Measurements from ENCODE around the gene TOMM40L.

The TOMM40L gene

DNA sequence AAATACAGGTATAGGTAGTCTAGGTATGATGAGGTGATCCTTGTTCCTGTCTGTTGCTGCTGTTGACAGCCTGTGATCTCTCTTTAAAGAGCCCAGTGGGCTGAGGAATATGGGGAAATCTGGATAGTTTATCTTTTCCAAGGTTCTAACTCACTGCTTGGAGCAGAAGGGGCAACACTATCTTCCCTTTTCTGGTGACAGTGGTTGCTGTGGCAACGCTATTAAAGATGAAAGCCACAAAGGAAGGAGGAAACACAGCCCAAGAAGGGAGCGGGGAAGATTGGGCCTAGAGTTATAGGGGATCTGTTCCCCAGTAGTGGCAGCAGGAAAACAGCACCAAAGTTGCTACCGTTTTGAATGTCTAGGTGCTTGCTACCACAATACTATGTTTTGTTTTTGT, 41.5 kb downstream of the TOMM40L start:
- TF ChIP-seq FOXP2 (optimal IDR thresholded peaks at IDR 0.05; ENCODE audit: borderline replicate concordance, extremely low read depth, extremely low read length, insufficient read depth) (no peak), TAF1 (IDR thresholded peaks at IDR 0.05; ENCODE audit: borderline replicate concordance, insufficient read depth, low read length) (no peak), POLR2AphosphoS5 (IDR thresholded peaks at IDR 0.05; ENCODE audit: low read depth, low read length) (no peak), SIN3A (IDR thresholded peaks at IDR 0.05; ENCODE audit: borderline replicate concordance, insufficient read depth, low read length) (no peak)
- TF ChIP-seq, protein P1, sequence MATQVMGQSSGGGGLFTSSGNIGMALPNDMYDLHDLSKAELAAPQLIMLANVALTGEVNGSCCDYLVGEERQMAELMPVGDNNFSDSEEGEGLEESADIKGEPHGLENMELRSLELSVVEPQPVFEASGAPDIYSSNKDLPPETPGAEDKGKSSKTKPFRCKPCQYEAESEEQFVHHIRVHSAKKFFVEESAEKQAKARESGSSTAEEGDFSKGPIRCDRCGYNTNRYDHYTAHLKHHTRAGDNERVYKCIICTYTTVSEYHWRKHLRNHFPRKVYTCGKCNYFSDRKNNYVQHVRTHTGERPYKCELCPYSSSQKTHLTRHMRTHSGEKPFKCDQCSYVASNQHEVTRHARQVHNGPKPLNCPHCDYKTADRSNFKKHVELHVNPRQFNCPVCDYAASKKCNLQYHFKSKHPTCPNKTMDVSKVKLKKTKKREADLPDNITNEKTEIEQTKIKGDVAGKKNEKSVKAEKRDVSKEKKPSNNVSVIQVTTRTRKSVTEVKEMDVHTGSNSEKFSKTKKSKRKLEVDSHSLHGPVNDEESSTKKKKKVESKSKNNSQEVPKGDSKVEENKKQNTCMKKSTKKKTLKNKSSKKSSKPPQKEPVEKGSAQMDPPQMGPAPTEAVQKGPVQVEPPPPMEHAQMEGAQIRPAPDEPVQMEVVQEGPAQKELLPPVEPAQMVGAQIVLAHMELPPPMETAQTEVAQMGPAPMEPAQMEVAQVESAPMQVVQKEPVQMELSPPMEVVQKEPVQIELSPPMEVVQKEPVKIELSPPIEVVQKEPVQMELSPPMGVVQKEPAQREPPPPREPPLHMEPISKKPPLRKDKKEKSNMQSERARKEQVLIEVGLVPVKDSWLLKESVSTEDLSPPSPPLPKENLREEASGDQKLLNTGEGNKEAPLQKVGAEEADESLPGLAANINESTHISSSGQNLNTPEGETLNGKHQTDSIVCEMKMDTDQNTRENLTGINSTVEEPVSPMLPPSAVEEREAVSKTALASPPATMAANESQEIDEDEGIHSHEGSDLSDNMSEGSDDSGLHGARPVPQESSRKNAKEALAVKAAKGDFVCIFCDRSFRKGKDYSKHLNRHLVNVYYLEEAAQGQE (IDR thresholded peaks at IDR 0.05; ENCODE audit: insufficient read depth in 1 of 2, low read depth in 2 of 2, low read length in 2 of 2) = no peak

DNA sequence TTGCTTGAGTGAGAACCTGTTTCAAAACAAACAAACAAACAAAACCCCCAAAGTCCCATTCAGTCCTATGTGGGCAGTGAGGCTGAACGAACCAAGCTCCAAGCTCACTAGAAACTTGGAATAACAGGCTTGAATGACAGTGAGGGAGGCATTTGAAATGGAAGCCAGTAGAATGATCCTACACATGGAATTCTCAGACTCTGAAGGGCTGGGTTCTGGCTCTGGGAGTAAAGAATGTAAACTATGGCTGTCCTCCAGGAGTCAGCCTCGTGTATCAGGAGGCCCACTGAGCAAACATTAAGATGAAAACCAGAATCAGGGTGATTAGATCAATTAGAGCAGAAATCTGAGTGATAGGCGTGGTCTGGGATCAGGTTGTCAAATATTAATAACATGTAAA, 47.5 kb downstream of the TOMM40L start:
- TF ChIP-seq TAF1 (IDR thresholded peaks at IDR 0.05; ENCODE audit: borderline replicate concordance, insufficient read depth, low read length) (no peak), SIN3A (IDR thresholded peaks at IDR 0.05; ENCODE audit: borderline replicate concordance, insufficient read depth, low read length) (no peak), POLR2AphosphoS5 (IDR thresholded peaks at IDR 0.05; ENCODE audit: low read depth, low read length) (no peak), FOXP2 (optimal IDR thresholded peaks at IDR 0.05; ENCODE audit: borderline replicate concordance, extremely low read depth, extremely low read length, insufficient read depth) (no peak)
- TF ChIP-seq, protein P1 (IDR thresholded peaks at IDR 0.05; ENCODE audit: insufficient read depth in 1 of 2, low read depth in 2 of 2, low read length in 2 of 2) = no peak

DNA sequence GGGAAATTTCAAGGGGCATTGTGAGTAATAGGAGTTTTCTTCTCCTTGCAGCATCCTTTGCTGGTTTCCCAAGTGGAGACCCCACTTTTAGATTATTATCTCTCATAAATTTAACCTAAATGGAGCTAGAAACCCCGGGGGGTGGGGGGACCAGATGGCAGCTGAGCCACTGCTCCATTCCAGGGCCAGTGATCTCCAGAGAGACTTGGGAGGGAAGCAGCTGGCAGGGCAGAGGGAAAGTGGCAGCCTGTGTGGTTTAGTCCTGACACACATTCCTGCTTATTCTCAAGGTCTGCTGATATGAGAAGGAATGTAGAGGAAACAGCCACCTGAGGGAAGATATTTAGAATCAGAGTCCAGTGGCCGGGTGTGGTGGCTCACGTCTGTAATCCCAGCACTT, 49.0 kb downstream of the TOMM40L start:
- TF ChIP-seq SIN3A (IDR thresholded peaks at IDR 0.05; ENCODE audit: borderline replicate concordance, insufficient read depth, low read length) (no peak), FOXP2 (optimal IDR thresholded peaks at IDR 0.05; ENCODE audit: borderline replicate concordance, extremely low read depth, extremely low read length, insufficient read depth) (no peak), TAF1 (IDR thresholded peaks at IDR 0.05; ENCODE audit: borderline replicate concordance, insufficient read depth, low read length) (no peak), POLR2AphosphoS5 (IDR thresholded peaks at IDR 0.05; ENCODE audit: low read depth, low read length) (no peak)
- TF ChIP-seq, protein P1 (IDR thresholded peaks at IDR 0.05; ENCODE audit: insufficient read depth in 1 of 2, low read depth in 2 of 2, low read length in 2 of 2) = no peak
